Keratinocyte (primary cell): ENCODE measurements around the gene SHISA2. TPM values are rescaled to one million over a fixed set of nuclear protein-coding genes. Genes with fewer than 3 reads are reported as not detected.

Experiments used
- DNase-seq: peaks from one replicate; pipeline ENCODE4 v3.0.0-alpha.2; 2011; ENCODE audit warnings: low read depth, missing footprints, low spot score
- FAIRE-seq: peaks from 2 replicates; lab custom pipeline; 2011; peaks lifted over from hg19 to GRCh38; lab: Jason Lieb, UNC
- H2AFZ ChIP-seq: 2 replicates; pipeline ENCODE4 v1.6.0; 2012; ENCODE audit warnings: low read length, control low read depth, inconsistent platforms; ENCODE audit not compliant: control insufficient read depth
- H3K27ac ChIP-seq: 2 replicates; pipeline ENCODE4 v1.5.1; 2011; ENCODE audit warnings: low read length; ENCODE audit not compliant: control insufficient read depth, insufficient read depth
- H3K27me3 ChIP-seq: 3 replicates; pipeline ENCODE4 v1.6.0; 2011; ENCODE audit warnings: low read length; ENCODE audit not compliant: control insufficient read depth, insufficient read depth; ENCODE audit errors: extremely low read depth
- H3K36me3 ChIP-seq, 2 experiments: 2 replicates in 1 of 2; 3 replicates in 1 of 2; pipeline ENCODE4 v1.5.1; 2011; ENCODE audit warnings: low read length in 2 of 2, mild to moderate bottlenecking in 1 of 2; ENCODE audit not compliant: control insufficient read depth in 2 of 2, insufficient read depth in 2 of 2; ENCODE audit errors: extremely low read depth in 1 of 2
- H3K4me1 ChIP-seq: 3 replicates; pipeline ENCODE4 v1.5.1; 2011; ENCODE audit warnings: low read length; ENCODE audit not compliant: control insufficient read depth, insufficient read depth; ENCODE audit errors: extremely low read depth
- H3K4me2 ChIP-seq: 3 replicates; pipeline ENCODE4 v1.6.0; 2011; ENCODE audit warnings: low read depth, low read length; ENCODE audit not compliant: control insufficient read depth, insufficient read depth; ENCODE audit errors: extremely low read depth
- H3K4me3 ChIP-seq, 3 experiments: fragments of 200-600 bp in 1 of 3; sonication (generic) in 1 of 3; 2 replicates in 2 of 3; 3 replicates in 1 of 3; pipeline ENCODE4 v1.5.1; 2011 to 2016; ENCODE audit warnings: low read length in 3 of 3, mild to moderate bottlenecking in 3 of 3, control low read depth in 2 of 3, inconsistent platforms in 1 of 3, low read depth in 1 of 3, mixed read lengths in 1 of 3, mixed run types in 1 of 3, moderate library complexity in 1 of 3; ENCODE audit not compliant: control insufficient read depth in 2 of 3, insufficient read depth in 2 of 3; ENCODE audit errors: extremely low read depth in 1 of 3
- H3K79me2 ChIP-seq: 2 replicates; pipeline ENCODE4 v1.6.0; 2012; ENCODE audit warnings: low read length; ENCODE audit not compliant: control insufficient read depth, insufficient read depth
- H3K9ac ChIP-seq: 3 replicates; pipeline ENCODE4 v1.6.0; 2011; ENCODE audit warnings: low read length; ENCODE audit not compliant: control insufficient read depth, insufficient read depth; ENCODE audit errors: extremely low read depth
- H3K9me1 ChIP-seq: 3 replicates; pipeline ENCODE4 v1.6.0; 2011; ENCODE audit warnings: low read length; ENCODE audit not compliant: control insufficient read depth, insufficient read depth; ENCODE audit errors: extremely low read depth
- H3K9me3 ChIP-seq: 2 replicates; pipeline ENCODE4 v1.5.1; 2012; ENCODE audit warnings: low read depth, low read length; ENCODE audit not compliant: control insufficient read depth
- H4K20me1 ChIP-seq: 3 replicates; pipeline ENCODE4 v1.6.0; 2011; ENCODE audit warnings: low read length; ENCODE audit not compliant: control insufficient read depth, insufficient read depth; ENCODE audit errors: extremely low read depth
- CTCF ChIP-seq, 3 experiments: IDR thresholded peaks in 1 of 3; conservative IDR thresholded peaks in 1 of 3; optimal IDR thresholded peaks in 1 of 3; 2 replicates in 2 of 3; 3 replicates in 1 of 3; pipeline versions ENCODE3 to v1.5.1; 2011; ENCODE audit warnings: low read length in 3 of 3, mild to moderate bottlenecking in 3 of 3, moderate library complexity in 2 of 3, control low read depth in 1 of 3, inconsistent platforms in 1 of 3; ENCODE audit not compliant: insufficient read depth in 2 of 3; ENCODE audit errors: extremely low read depth in 1 of 3
- EZH2 ChIP-seq: IDR thresholded peaks from one replicate; pipeline ENCODE4 v1.6.1; 2012; ENCODE audit warnings: inconsistent platforms, mild to moderate bottlenecking, low read length, moderate library complexity
- dilution Hi-C: fragments of 300-500 bp; cut with MboI; formaldehyde crosslinking; loops from one replicate; pipeline ENCODE4 v1.7.0; 2020; ENCODE audit warnings: low sequenced_read_pairs; ENCODE audit not compliant: extremely low pct_ligation_motif_present
- polyA plus RNA-seq, 5 experiments: library from polyadenylated mRNA; depleted of rRNA in 3 of 5; stranded (reverse) in 3 of 5; stranded (forward) in 1 of 5; unstranded in 1 of 5; fragments of >200 nt; gene quantifications; 1 replicate in 1 of 5; 2 replicates in 3 of 5; 3 replicates in 1 of 5; pipeline versions ENCODE4 v1.2.1 to v1.2.3, GENCODE V29; 2011 to 2012; ENCODE audit warnings: missing spikeins in 2 of 5, low read depth in 1 of 5, low replicate concordance in 1 of 5

The SHISA2 gene
- polyA plus RNA-seq, 1 donor (not counting 4 experiments of a cell fraction or from before 2014, with no cell fraction given), result 0.18 TPM

DNA sequence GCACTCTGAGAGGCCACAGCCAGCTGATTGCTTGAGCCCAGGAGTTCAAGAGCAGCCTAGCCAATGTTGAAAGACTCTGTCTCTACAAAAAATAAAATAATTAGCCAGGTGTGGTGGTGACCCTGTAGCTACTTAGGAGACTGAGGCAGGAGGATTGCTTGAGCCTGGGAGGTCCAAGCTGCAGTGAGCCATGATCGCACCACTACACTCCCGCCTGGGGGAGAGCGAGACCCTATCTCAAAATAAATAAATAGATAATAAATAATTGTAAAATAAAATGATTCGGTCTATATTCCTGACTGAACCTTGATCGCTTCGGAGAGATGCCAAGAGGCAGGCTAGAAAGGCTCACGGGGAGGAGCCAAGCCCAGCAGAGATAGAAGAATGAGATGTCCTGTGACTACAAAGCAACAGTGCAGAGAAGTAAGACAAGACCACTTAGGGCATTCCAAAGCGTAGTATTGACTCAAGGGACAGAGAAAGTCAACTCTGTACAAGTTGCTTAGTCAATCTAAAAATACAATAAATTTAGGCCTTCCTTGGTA, 12.8 kb downstream of the SHISA2 start:
- DNase-seq (no peak), FAIRE-seq (no peak)
- TF ChIP-seq CTCF (optimal IDR thresholded peaks at IDR 0.05 in 1 of 3, IDR thresholded peaks at IDR 0.05 in 1 of 3, conservative IDR thresholded peaks at IDR 0.05 in 1 of 3; ENCODE audit: extremely low read depth in 1 of 3, insufficient read depth in 2 of 3, low read length in 3 of 3) (no peak), EZH2 (no peak)
- Histone ChIP-seq H3K9ac (no peak overlapping the region), H3K27ac (no peak overlapping the region), H3K4me3 (no peak overlapping the region), H3K36me3 (no peaks in the 10 kb centered on the region), H3K9me1 (no peaks in the 10 kb centered on the region), H4K20me1 (no peaks in the 10 kb centered on the region), H3K27me3 (no peaks in the 10 kb centered on the region), H3K4me2 (no peak overlapping the region), H3K9me3 (no peaks in the 10 kb centered on the region), H3K4me1 (no peaks in the 10 kb centered on the region), H2AFZ (no peak overlapping the region), H3K79me2 (no peaks in the 10 kb centered on the region)
- dilution Hi-C loops, result no loop called here

- H3K4me3 ChIP-seq, result no peak overlapping the region
- DNase-seq, result no peak
- dilution Hi-C loops, result no loop called here
- no peaks in the 10 kb centered on the region for H3K9me1 ChIP-seq
- H3K79me2 ChIP-seq, result no peaks in the 10 kb centered on the region
- no peak overlapping the region for H3K27ac ChIP-seq
- no peak for TF ChIP-seq EZH2
- TF ChIP-seq CTCF (optimal IDR thresholded peaks at IDR 0.05 in 1 of 3, IDR thresholded peaks at IDR 0.05 in 1 of 3, conservative IDR thresholded peaks at IDR 0.05 in 1 of 3; ENCODE audit: extremely low read depth in 1 of 3, insufficient read depth in 2 of 3, low read length in 3 of 3), result peak; percentile 57 to 86 (median 65)
- H3K9ac ChIP-seq, result no peak overlapping the region
- H4K20me1 ChIP-seq, result no peaks in the 10 kb centered on the region
- no peak for FAIRE-seq
- no peaks in the 10 kb centered on the region for H3K9me3 ChIP-seq
- H2AFZ ChIP-seq, result no peak overlapping the region
- no peaks in the 10 kb centered on the region for H3K4me1 ChIP-seq
- H3K27me3 ChIP-seq, result no peaks in the 10 kb centered on the region
- no peaks in the 10 kb centered on the region for H3K36me3 ChIP-seq
- H3K4me2 ChIP-seq, result no peak overlapping the region
These were observed 14.5 kb downstream of the SHISA2 start for GRCh38 chr13:26037302-26037701.
